ENCODE results near the gene GARIN3. TPM values are rescaled to one million over a fixed set of nuclear protein-coding genes. Genes with fewer than 3 reads are reported as not detected.
"Not testable (repeated sequence)": the region's sequence is repeated elsewhere in the genome, so short reads cannot be mapped to it uniquely, and the experiment has no call there.

The GARIN3 gene
- total and polyA plus RNA-seq, 9 donors, result not detected

DNA sequence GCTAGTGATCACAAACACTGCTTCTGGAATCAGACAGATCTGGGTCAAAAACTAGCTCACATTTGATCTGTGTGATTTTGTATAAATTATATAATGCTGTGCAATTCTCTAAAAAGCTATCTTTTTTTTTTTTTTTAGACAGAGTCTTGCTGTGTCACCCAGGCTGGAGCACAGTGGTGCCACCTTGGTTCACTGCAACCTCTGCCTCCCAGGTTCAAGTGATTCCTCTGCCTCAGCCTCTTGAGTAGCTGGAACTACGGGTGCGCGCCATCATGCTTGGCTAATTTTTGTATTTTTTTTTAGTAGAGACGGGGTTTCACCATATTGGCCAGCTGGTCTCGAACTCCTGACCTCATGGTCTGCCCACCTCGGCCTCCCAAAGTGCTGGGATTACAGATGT lies 19.1 kb upstream of the GARIN3 start:
- not testable (repeated sequence) for DNase-seq; H3K36me3 ChIP-seq (ENCODE audit: control insufficient read depth, insufficient read depth, low read length); H3K4me3 ChIP-seq (ENCODE audit: low read length); H3K27me3 ChIP-seq (ENCODE audit: control insufficient read depth, insufficient read depth, low read length); H3K4me1 ChIP-seq (ENCODE audit: control insufficient read depth, insufficient read depth, low read length); H3K27ac ChIP-seq (ENCODE audit: low read length); H3K9me3 ChIP-seq (replicated peaks; ENCODE audit: control insufficient read depth, low read depth, low read length)
- 95% methylated on average over 6 of the region's 6 CpGs for WGBS (ENCODE audit: insufficient coverage)

DNA sequence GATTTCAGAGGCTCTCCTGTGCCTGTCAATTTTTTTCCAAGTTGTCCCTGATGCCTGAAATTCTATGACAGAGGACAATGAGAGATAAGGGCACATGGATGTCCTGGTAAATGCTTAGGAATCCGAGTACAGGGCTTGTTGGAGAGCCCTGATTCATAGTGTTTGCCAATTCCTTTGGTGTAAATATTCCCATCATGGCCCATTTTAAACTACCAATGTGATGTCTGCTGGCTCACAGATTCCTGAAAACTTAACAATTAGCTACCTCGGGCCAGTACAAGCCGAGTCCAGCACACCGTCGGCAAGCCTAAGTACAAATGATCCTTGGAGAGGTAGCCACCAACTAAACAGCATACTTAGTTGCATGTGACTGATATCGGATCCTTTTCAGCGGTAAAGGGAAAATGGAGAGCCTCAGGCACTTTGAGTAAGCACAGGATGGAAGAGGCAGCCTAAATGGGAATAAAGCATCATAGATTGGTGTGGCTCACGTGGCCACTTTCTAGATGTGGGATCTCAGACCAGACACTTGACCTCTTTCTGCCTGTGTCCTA lies 18.1 kb upstream of the GARIN3 start:
- Histone ChIP-seq H3K27ac (ENCODE audit: low read length) (no peak overlapping the region), H3K36me3 (ENCODE audit: control insufficient read depth, insufficient read depth, low read length) (no peaks in the 10 kb centered on the region)

DNA sequence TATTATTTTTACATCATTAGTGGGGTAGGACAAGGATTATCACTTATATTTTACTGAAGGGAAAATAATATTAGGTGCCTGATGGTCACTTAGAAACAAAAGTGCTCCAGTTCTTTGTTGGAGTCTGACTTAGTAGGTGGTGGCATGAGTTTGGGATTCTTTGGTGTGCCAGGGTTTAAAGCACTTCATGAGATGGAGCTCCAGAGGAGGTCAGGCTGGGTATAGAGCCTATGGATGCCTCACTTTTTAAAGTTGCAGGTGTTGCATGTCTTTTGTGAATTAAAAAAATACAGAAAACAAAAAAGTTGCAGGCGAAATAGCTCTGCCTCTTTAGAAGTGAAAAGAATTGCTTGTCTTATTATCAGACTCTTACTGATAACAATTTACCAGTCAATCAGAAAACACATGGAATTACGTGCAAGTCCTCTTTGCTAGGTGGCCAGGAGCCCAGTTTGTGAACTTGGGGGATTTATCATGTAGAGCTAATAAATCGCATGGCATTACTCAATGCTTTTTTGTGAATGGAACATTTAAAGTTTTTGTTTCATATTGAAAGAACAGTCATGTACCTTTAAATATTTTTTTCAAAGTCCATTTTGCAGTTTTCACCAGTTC lies 16.2 kb upstream of the GARIN3 start:
- WGBS (ENCODE audit: insufficient coverage), result no CpG with 5 or more reads among the region's 3 CpGs
- H3K36me3 ChIP-seq (ENCODE audit: control insufficient read depth, insufficient read depth, low read length), result no peaks in the 10 kb centered on the region
- no peak overlapping the region for H3K27ac ChIP-seq (ENCODE audit: low read length)
- H3K9me3 ChIP-seq (replicated peaks; ENCODE audit: control insufficient read depth, low read depth, low read length), result no peaks in the 10 kb centered on the region
- no peak for DNase-seq
- H3K4me1 ChIP-seq (ENCODE audit: control insufficient read depth, insufficient read depth, low read length), result no peaks in the 10 kb centered on the region
- peak overlapping the region; percentile 1 for H3K4me3 ChIP-seq (ENCODE audit: low read length)
- no peaks in the 10 kb centered on the region for H3K27me3 ChIP-seq (ENCODE audit: control insufficient read depth, insufficient read depth, low read length)

More for the DNA sequence above, 18.1 kb upstream of the GARIN3 start:
- no peaks in the 10 kb centered on the region for H3K27me3 ChIP-seq (ENCODE audit: control insufficient read depth, insufficient read depth, low read length)
- no peak for DNase-seq
- H3K4me1 ChIP-seq (ENCODE audit: control insufficient read depth, insufficient read depth, low read length), result no peaks in the 10 kb centered on the region
- no peak overlapping the region for H3K4me3 ChIP-seq (ENCODE audit: low read length)
- no peaks in the 10 kb centered on the region for H3K9me3 ChIP-seq (replicated peaks; ENCODE audit: control insufficient read depth, low read depth, low read length)
- 70% methylated on average over 5 of the region's 8 CpGs for WGBS (ENCODE audit: insufficient coverage)

DNA sequence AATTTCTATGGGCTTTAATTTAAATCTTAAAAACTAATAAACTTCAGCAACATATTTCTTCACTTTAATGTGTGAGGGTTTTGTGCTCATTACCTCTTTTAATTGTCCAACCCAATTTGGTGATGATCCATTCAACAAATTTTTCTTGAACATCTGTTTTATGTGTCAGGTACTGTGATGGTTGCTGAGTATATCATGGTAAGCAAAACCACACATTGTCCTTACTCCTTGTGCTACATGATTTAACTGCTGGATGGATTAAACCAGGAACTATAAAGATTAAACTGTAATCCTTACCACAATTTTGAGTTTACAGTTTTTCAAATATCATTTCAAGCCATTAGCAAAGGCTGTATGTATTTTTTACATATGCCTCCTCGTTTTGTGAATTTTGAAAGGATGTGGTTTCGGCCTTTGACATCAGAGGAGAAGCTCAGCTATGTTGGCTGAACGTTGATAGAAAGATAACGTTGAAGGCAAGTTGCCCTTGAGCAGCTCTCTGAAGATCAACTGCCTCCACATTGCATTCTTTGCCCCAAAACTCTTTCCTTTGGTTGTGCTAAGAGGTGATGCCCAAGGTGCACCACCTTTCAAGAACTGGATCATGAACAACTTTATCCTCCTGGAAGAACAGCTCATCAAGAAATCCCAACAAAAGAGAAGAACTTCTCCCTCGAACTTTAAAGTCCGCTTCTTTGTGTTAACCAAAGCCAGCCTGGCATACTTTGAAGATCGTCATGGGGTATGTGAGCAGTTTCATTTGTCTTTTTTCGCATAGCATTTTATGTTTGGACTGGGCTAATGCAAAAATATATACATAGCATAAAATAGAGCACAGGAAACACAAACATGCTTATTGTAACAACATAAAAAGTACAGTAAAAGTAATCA lies 14.6 kb upstream of the GARIN3 start, which contains the start of gene ITK:
ITK (plus strand) TSS at position 467 of the 891 bp plus-strand sequence; CDS start at position 605, 138 bp downstream.
- Histone ChIP-seq H3K9me3 (replicated peaks; ENCODE audit: control insufficient read depth, low read depth, low read length) (no peaks in the 10 kb centered on the region), H3K27ac (ENCODE audit: low read length) (no peak within 1 kb of the TSS), H3K36me3 (ENCODE audit: control insufficient read depth, insufficient read depth, low read length) (no peaks in the 10 kb centered on the region), H3K4me3 (ENCODE audit: low read length) (no peak within 1 kb of the TSS), H3K4me1 (ENCODE audit: control insufficient read depth, insufficient read depth, low read length) (no peaks in the 10 kb centered on the region), H3K27me3 (ENCODE audit: control insufficient read depth, insufficient read depth, low read length) (peaks cover 2% of the 10 kb centered on the region)
- DNase-seq, result no peak
- no CpG with 5 or more reads among the region's 8 CpGs for WGBS (ENCODE audit: insufficient coverage)

DNA sequence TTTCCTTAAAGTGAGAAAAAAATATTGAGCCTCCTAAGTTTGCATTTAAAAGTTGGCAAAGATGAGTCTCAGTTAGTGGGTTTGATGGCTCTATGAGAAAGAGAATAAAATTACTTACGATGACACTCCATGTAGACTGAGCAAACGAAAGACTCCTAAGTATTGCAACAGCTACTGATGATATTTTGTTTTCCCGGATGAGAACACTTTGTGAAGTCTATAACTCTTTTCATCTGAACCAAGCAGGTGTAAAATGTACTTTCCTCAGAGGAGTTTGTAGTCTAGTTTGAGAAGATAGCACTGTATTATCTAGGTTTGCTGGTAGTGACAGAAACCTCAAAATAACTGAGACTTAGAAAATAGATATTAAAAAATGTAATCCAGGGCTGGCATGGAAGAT lies 12.9 kb upstream of the GARIN3 start:
- DNase-seq, result no peak
- 100% methylated on average over 1 of the region's 3 CpGs for WGBS (ENCODE audit: insufficient coverage)
- Histone ChIP-seq H3K27ac (ENCODE audit: low read length) (no peak overlapping the region), H3K9me3 (replicated peaks; ENCODE audit: control insufficient read depth, low read depth, low read length) (no peaks in the 10 kb centered on the region), H3K4me3 (ENCODE audit: low read length) (no peak overlapping the region), H3K27me3 (ENCODE audit: control insufficient read depth, insufficient read depth, low read length) (peaks cover 2% of the 10 kb centered on the region), H3K4me1 (ENCODE audit: control insufficient read depth, insufficient read depth, low read length) (no peaks in the 10 kb centered on the region), H3K36me3 (ENCODE audit: control insufficient read depth, insufficient read depth, low read length) (no peaks in the 10 kb centered on the region)

DNA sequence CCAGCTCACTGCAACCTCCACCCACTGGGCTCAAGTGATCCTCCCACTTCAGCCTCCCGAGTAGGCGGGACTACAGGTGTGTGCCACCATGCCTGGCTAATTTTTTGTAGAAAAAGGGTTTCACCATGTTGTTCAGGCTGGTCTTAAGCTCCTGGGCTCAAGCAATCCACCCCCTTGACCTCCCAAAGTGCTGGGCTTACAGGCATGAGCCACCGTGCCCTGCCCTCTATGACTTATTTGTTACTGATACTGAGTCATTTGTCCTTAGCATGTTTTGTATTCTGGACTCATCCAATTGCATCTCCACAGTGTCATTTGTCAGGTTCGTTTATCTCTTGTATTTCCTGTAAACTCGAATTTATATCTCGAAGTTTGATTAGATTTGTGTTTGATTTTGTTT lies 11.9 kb upstream of the GARIN3 start:
- H3K36me3 ChIP-seq (ENCODE audit: control insufficient read depth, insufficient read depth, low read length), result no peaks in the 10 kb centered on the region
- no peak overlapping the region for H3K4me3 ChIP-seq (ENCODE audit: low read length)
- peaks cover 2% of the 10 kb centered on the region for H3K27me3 ChIP-seq (ENCODE audit: control insufficient read depth, insufficient read depth, low read length)
- no peaks in the 10 kb centered on the region for H3K9me3 ChIP-seq (replicated peaks; ENCODE audit: control insufficient read depth, low read depth, low read length)
- H3K27ac ChIP-seq (ENCODE audit: low read length), result no peak overlapping the region
- no peak for DNase-seq
- no peaks in the 10 kb centered on the region for H3K4me1 ChIP-seq (ENCODE audit: control insufficient read depth, insufficient read depth, low read length)
- WGBS (ENCODE audit: insufficient coverage), result 67% methylated on average over 1 of the region's 6 CpGs

DNA sequence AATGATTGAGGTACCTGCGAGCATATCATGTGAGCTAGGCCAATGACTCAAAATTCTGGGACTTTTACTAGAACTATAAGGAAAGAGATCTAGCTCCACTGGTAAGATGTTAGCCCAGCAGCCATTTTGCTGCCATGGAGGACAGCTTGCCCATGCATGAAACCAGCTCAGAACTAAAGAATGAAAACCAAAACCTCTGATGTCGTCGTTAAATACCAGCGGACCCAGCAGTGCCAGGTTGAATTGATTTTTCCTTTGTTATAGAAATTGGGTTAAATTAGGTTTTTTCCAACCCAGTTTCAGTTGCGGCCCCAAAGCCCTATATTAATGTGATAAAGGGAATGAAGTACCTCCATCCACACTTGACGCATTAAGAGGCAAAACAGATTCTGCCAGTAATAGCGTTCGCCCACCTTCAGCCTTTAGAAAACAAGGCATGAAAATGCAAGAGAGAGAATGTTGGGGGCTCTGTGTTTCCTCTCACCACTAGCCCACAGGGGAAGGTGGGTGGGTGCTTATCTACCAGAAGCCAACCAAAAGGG lies 9.1 kb upstream of the GARIN3 start:
- H3K27me3 ChIP-seq (ENCODE audit: control insufficient read depth, insufficient read depth, low read length), result peaks cover 2% of the 10 kb centered on the region
- 83% methylated on average over 1 of the region's 8 CpGs for WGBS (ENCODE audit: insufficient coverage)
- no peak for DNase-seq
- no peaks in the 10 kb centered on the region for H3K9me3 ChIP-seq (replicated peaks; ENCODE audit: control insufficient read depth, low read depth, low read length)
- no peak overlapping the region for H3K4me3 ChIP-seq (ENCODE audit: low read length)
- H3K4me1 ChIP-seq (ENCODE audit: control insufficient read depth, insufficient read depth, low read length), result no peaks in the 10 kb centered on the region
- H3K36me3 ChIP-seq (ENCODE audit: control insufficient read depth, insufficient read depth, low read length), result no peaks in the 10 kb centered on the region
- H3K27ac ChIP-seq (ENCODE audit: low read length), result no peak overlapping the region

DNA sequence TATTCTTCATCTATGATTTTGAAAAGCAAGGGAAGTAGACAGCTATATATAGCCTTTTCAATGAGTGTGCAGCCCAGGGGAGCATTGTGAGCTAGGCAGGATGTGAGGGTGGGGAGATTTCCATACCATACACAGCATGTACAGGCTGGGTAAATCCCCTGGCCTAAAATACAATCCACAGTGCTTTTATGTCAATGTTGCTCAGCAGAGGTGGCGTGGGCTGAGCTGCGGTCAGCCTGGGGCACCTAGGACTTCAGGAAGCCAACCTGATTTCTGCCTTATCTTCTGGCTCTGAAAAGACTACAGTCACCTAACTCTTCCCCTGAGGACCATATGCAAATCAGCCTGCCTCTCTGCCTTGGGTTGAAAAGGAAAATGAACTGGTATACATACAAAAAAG lies 6.3 kb upstream of the GARIN3 start:
- Histone ChIP-seq H3K27ac (ENCODE audit: low read length) (no peak overlapping the region), H3K27me3 (ENCODE audit: control insufficient read depth, insufficient read depth, low read length) (peaks cover 2% of the 10 kb centered on the region)
- peak; percentile 32 for DNase-seq

DNA sequence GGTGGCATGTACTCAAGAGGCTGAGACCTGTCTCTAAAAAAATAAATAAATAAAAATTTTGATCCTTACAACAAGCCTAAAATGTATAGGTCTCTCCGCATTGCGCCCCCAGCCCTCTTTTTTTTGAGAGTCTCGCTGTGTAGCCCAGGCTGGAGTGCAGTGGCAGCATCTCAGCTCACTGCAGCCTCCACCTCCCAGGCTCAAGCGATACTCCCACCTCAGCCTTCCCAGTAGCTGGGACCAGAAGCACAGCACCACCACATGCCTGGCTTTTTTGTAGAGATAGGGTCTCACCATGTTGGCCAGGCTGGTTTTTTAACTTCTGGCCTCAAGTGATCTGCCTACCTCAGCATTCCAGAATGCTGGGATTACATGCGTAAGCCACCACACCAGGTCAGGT lies 2.2 kb upstream of the GARIN3 start:
- H3K4me3 ChIP-seq (ENCODE audit: low read length), result no peak overlapping the region
- H3K9me3 ChIP-seq (replicated peaks; ENCODE audit: control insufficient read depth, low read depth, low read length), result no peaks in the 10 kb centered on the region
- no peaks in the 10 kb centered on the region for H3K36me3 ChIP-seq (ENCODE audit: control insufficient read depth, insufficient read depth, low read length)
- no peak for DNase-seq
- H3K4me1 ChIP-seq (ENCODE audit: control insufficient read depth, insufficient read depth, low read length), result no peaks in the 10 kb centered on the region
- no peak overlapping the region for H3K27ac ChIP-seq (ENCODE audit: low read length)
- 80% methylated on average over 2 of the region's 5 CpGs for WGBS (ENCODE audit: insufficient coverage)
- H3K27me3 ChIP-seq (ENCODE audit: control insufficient read depth, insufficient read depth, low read length), result no peaks in the 10 kb centered on the region

More for the DNA sequence above, 6.3 kb upstream of the GARIN3 start:
- no peaks in the 10 kb centered on the region for H3K36me3 ChIP-seq (ENCODE audit: control insufficient read depth, insufficient read depth, low read length)
- no peak overlapping the region for H3K4me3 ChIP-seq (ENCODE audit: low read length)
- H3K9me3 ChIP-seq (replicated peaks; ENCODE audit: control insufficient read depth, low read depth, low read length), result no peaks in the 10 kb centered on the region
- WGBS (ENCODE audit: insufficient coverage), result 21% methylated on average over 2 of the region's 2 CpGs
- no peaks in the 10 kb centered on the region for H3K4me1 ChIP-seq (ENCODE audit: control insufficient read depth, insufficient read depth, low read length)

DNA sequence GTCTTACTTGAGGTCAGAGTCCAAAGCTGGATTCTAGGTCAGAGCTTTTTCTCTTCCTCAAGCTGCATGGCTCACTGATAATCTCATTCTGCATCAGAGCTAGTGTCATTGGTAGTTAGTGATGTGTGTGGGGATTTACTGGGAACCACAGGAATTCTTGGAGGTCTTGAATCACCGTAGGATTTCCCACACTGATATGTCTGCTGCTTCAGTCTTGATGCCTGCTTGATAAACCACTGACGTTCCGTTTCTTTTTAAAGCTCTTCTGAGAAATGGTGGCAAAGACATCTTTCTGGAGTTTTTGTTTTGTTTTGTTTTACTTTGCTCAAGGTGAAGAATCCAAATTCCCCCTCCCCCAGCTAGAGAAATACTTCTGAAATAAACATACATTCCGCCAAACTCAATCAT lies 1.2 kb upstream of the GARIN3 start:
- Histone ChIP-seq H3K9me3 (replicated peaks; ENCODE audit: control insufficient read depth, low read depth, low read length) (no peaks in the 10 kb centered on the region), H3K4me1 (ENCODE audit: control insufficient read depth, insufficient read depth, low read length) (no peaks in the 10 kb centered on the region), H3K36me3 (ENCODE audit: control insufficient read depth, insufficient read depth, low read length) (no peaks in the 10 kb centered on the region), H3K4me3 (ENCODE audit: low read length) (no peak overlapping the region), H3K27ac (ENCODE audit: low read length) (no peak overlapping the region), H3K27me3 (ENCODE audit: control insufficient read depth, insufficient read depth, low read length) (no peaks in the 10 kb centered on the region)
- no peak for DNase-seq
- WGBS (ENCODE audit: insufficient coverage), result no CpG with 5 or more reads among the region's 4 CpGs
